Keratinocyte (primary cell): ENCODE results near the gene RACGAP1. TPM values are rescaled to one million over a fixed set of nuclear protein-coding genes. Genes with fewer than 3 reads are reported as not detected.

ENCODE experiments used
- DNase-seq: peaks from one replicate; pipeline ENCODE4 v3.0.0-alpha.2; 2011; ENCODE audit warnings: low read depth, missing footprints, low spot score
- FAIRE-seq: peaks from 2 replicates; lab custom pipeline; 2011; peaks lifted over from hg19 to GRCh38; lab: Jason Lieb, UNC
- H2AFZ ChIP-seq: 2 replicates; pipeline ENCODE4 v1.6.0; 2012; ENCODE audit warnings: low read length, control low read depth, inconsistent platforms; ENCODE audit not compliant: control insufficient read depth
- H3K27ac ChIP-seq: 2 replicates; pipeline ENCODE4 v1.5.1; 2011; ENCODE audit warnings: low read length; ENCODE audit not compliant: control insufficient read depth, insufficient read depth
- H3K27me3 ChIP-seq: 3 replicates; pipeline ENCODE4 v1.6.0; 2011; ENCODE audit warnings: low read length; ENCODE audit not compliant: control insufficient read depth, insufficient read depth; ENCODE audit errors: extremely low read depth
- H3K36me3 ChIP-seq, 2 experiments: 2 replicates in 1 of 2; 3 replicates in 1 of 2; pipeline ENCODE4 v1.5.1; 2011; ENCODE audit warnings: low read length in 2 of 2, mild to moderate bottlenecking in 1 of 2; ENCODE audit not compliant: control insufficient read depth in 2 of 2, insufficient read depth in 2 of 2; ENCODE audit errors: extremely low read depth in 1 of 2
- H3K4me1 ChIP-seq: 3 replicates; pipeline ENCODE4 v1.5.1; 2011; ENCODE audit warnings: low read length; ENCODE audit not compliant: control insufficient read depth, insufficient read depth; ENCODE audit errors: extremely low read depth
- H3K4me2 ChIP-seq: 3 replicates; pipeline ENCODE4 v1.6.0; 2011; ENCODE audit warnings: low read depth, low read length; ENCODE audit not compliant: control insufficient read depth, insufficient read depth; ENCODE audit errors: extremely low read depth
- H3K4me3 ChIP-seq, 3 experiments: fragments of 200-600 bp in 1 of 3; sonication (generic) in 1 of 3; 2 replicates in 2 of 3; 3 replicates in 1 of 3; pipeline ENCODE4 v1.5.1; 2011 to 2016; ENCODE audit warnings: low read length in 3 of 3, mild to moderate bottlenecking in 3 of 3, control low read depth in 2 of 3, inconsistent platforms in 1 of 3, low read depth in 1 of 3, mixed read lengths in 1 of 3, mixed run types in 1 of 3, moderate library complexity in 1 of 3; ENCODE audit not compliant: control insufficient read depth in 2 of 3, insufficient read depth in 2 of 3; ENCODE audit errors: extremely low read depth in 1 of 3
- H3K79me2 ChIP-seq: 2 replicates; pipeline ENCODE4 v1.6.0; 2012; ENCODE audit warnings: low read length; ENCODE audit not compliant: control insufficient read depth, insufficient read depth
- H3K9ac ChIP-seq: 3 replicates; pipeline ENCODE4 v1.6.0; 2011; ENCODE audit warnings: low read length; ENCODE audit not compliant: control insufficient read depth, insufficient read depth; ENCODE audit errors: extremely low read depth
- H3K9me1 ChIP-seq: 3 replicates; pipeline ENCODE4 v1.6.0; 2011; ENCODE audit warnings: low read length; ENCODE audit not compliant: control insufficient read depth, insufficient read depth; ENCODE audit errors: extremely low read depth
- H3K9me3 ChIP-seq: 2 replicates; pipeline ENCODE4 v1.5.1; 2012; ENCODE audit warnings: low read depth, low read length; ENCODE audit not compliant: control insufficient read depth
- H4K20me1 ChIP-seq: 3 replicates; pipeline ENCODE4 v1.6.0; 2011; ENCODE audit warnings: low read length; ENCODE audit not compliant: control insufficient read depth, insufficient read depth; ENCODE audit errors: extremely low read depth
- CTCF ChIP-seq, 3 experiments: IDR thresholded peaks in 1 of 3; conservative IDR thresholded peaks in 1 of 3; optimal IDR thresholded peaks in 1 of 3; 2 replicates in 2 of 3; 3 replicates in 1 of 3; pipeline versions ENCODE3 to v1.5.1; 2011; ENCODE audit warnings: low read length in 3 of 3, mild to moderate bottlenecking in 3 of 3, moderate library complexity in 2 of 3, control low read depth in 1 of 3, inconsistent platforms in 1 of 3; ENCODE audit not compliant: insufficient read depth in 2 of 3; ENCODE audit errors: extremely low read depth in 1 of 3
- EZH2 ChIP-seq: IDR thresholded peaks from one replicate; pipeline ENCODE4 v1.6.1; 2012; ENCODE audit warnings: inconsistent platforms, mild to moderate bottlenecking, low read length, moderate library complexity
- dilution Hi-C: fragments of 300-500 bp; cut with MboI; formaldehyde crosslinking; loops from one replicate; pipeline ENCODE4 v1.7.0; 2020; ENCODE audit warnings: low sequenced_read_pairs; ENCODE audit not compliant: extremely low pct_ligation_motif_present
- polyA plus RNA-seq, 5 experiments: library from polyadenylated mRNA; depleted of rRNA in 3 of 5; stranded (reverse) in 3 of 5; stranded (forward) in 1 of 5; unstranded in 1 of 5; fragments of >200 nt; gene quantifications; 1 replicate in 1 of 5; 2 replicates in 3 of 5; 3 replicates in 1 of 5; pipeline versions ENCODE4 v1.2.1 to v1.2.3, GENCODE V29; 2011 to 2012; ENCODE audit warnings: missing spikeins in 2 of 5, low read depth in 1 of 5, low replicate concordance in 1 of 5

The RACGAP1 gene
- polyA plus RNA-seq, 1 donor (not counting 4 experiments of a cell fraction or from before 2014, with no cell fraction given): 57.1 TPM

- dilution Hi-C loops: no loop called here
- H3K4me3 ChIP-seq: no peak overlapping the region
- H3K4me2 ChIP-seq: no peak overlapping the region
- H3K4me1 ChIP-seq: peaks cover 15% of the 10 kb centered on the region
- no peaks in the 10 kb centered on the region for H4K20me1 ChIP-seq
- no peaks in the 10 kb centered on the region for H3K9me3 ChIP-seq
- H3K79me2 ChIP-seq: no peaks in the 10 kb centered on the region
- no peaks in the 10 kb centered on the region for H3K9me1 ChIP-seq
- DNase-seq: no peak
- no peak for TF ChIP-seq CTCF (optimal IDR thresholded peaks at IDR 0.05 in 1 of 3, IDR thresholded peaks at IDR 0.05 in 1 of 3, conservative IDR thresholded peaks at IDR 0.05 in 1 of 3; ENCODE audit: extremely low read depth in 1 of 3, insufficient read depth in 2 of 3, low read length in 3 of 3)
- TF ChIP-seq EZH2: no peak
- no peak for FAIRE-seq
- no peak overlapping the region for H3K9ac ChIP-seq
- H2AFZ ChIP-seq: no peak overlapping the region
- H3K27ac ChIP-seq: no peak overlapping the region
- no peaks in the 10 kb centered on the region for H3K36me3 ChIP-seq
- H3K27me3 ChIP-seq: no peaks in the 10 kb centered on the region
These were observed 81.2 kb downstream of the RACGAP1 start for GRCh38 chr12:49944046-49944445.

GRCh38 chr12:49943625-49943960 is 81.7 kb downstream of the RACGAP1 start:
- Histone ChIP-seq H3K79me2 (no peaks in the 10 kb centered on the region), H3K9me3 (no peaks in the 10 kb centered on the region), H3K4me3 (no peak overlapping the region), H3K9ac (no peak overlapping the region), H3K27ac (no peak overlapping the region), H4K20me1 (no peaks in the 10 kb centered on the region), H2AFZ (no peak overlapping the region), H3K4me1 (peaks cover 15% of the 10 kb centered on the region), H3K9me1 (no peaks in the 10 kb centered on the region), H3K36me3 (no peaks in the 10 kb centered on the region), H3K27me3 (no peaks in the 10 kb centered on the region), H3K4me2 (no peak overlapping the region)
- dilution Hi-C loops: no loop called here
- DNase-seq (no peak), FAIRE-seq (no peak)
- no peak for TF ChIP-seq EZH2
- no peak for TF ChIP-seq CTCF (optimal IDR thresholded peaks at IDR 0.05 in 1 of 3, IDR thresholded peaks at IDR 0.05 in 1 of 3, conservative IDR thresholded peaks at IDR 0.05 in 1 of 3; ENCODE audit: extremely low read depth in 1 of 3, insufficient read depth in 2 of 3, low read length in 3 of 3)
